ENCODE results near the gene TMSB10.
"Not testable (repeated sequence)": the region's sequence is repeated elsewhere in the genome, so short reads cannot be mapped to it uniquely, and the experiment has no call there.

TMSB10 gene

GRCh38 chr2:84905181-84906107 is at the start of gene TMSB10:
TSS of gene TMSB10 (plus strand) at chr2:84905656.
- ATAC-seq (peak; percentile 59), DNase-seq (peak; percentile 88 to 93)
- peak within 1 kb of the TSS; percentile 94 to 97 for H3K4me3 Mint-ChIP-seq
- H3K9me3 Mint-ChIP-seq = peaks cover 16 to 22% of the 10 kb centered on the region in 2 donors
- H3K27me3 Mint-ChIP-seq = no peaks in the 10 kb centered on the region
- H3K27ac Mint-ChIP-seq = peak within 1 kb of the TSS; percentile 96 to 99
- peaks cover 79% of the 10 kb centered on the region for H3K4me1 Mint-ChIP-seq

- H3K4me1 Mint-ChIP-seq = peaks cover 92% of the 10 kb centered on the region
Measured at GRCh38 chr2:84855731-84856130, 49.7 kb upstream of the TMSB10 start.

DNA sequence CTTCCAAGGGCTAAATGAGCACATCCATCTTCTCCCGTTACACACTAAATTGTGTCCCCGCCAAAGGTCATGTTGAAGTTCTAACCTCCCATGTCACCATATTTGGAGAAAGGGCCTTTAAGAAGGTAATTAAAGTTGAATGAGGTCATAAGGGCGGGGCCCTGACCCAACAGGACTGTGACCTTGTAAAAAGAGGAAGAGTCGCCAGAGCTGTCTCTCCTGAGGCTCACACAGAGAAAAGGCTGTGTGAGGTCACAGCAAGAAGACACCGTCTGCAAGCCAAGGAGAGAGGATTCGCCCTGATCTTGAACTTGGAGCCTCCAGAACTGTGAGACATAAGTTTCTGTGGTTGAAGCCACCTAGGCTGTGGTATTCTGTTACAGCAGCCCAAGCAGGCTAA is 48.7 kb upstream of the TMSB10 start:
- Mint-ChIP-seq H3K27me3 (no peaks in the 10 kb centered on the region), H3K4me3 (peak overlapping the region; percentile 75 to 81), H3K9me3 (peaks cover 19 to 26% of the 10 kb centered on the region in 2 donors), H3K27ac (peak overlapping the region; percentile 86 to 97), H3K4me1 (peaks cover 92% of the 10 kb centered on the region)
- ATAC-seq (peak; percentile 89), DNase-seq (peak in 1 of 2 donors; percentile 73)

More at GRCh38 chr2:84855731-84856130, 49.7 kb upstream of the TMSB10 start:
- ATAC-seq (peak; percentile 29), DNase-seq (peak in 1 of 2 donors; percentile 23)
- Mint-ChIP-seq H3K27ac (peak overlapping the region; percentile 93 to 95), H3K27me3 (no peaks in the 10 kb centered on the region), H3K9me3 (peaks cover 19 to 26% of the 10 kb centered on the region in 2 donors), H3K4me3 (peak overlapping the region; percentile 75 to 81)

- Mint-ChIP-seq H3K27ac (peak overlapping the region in 1 of 2 donors; percentile 49), H3K27me3 (no peaks in the 10 kb centered on the region), H3K9me3 (peaks cover 12 to 18% of the 10 kb centered on the region in 2 donors), H3K4me3 (peak overlapping the region; percentile 56 to 81), H3K4me1 (peaks cover 92% of the 10 kb centered on the region)
- ATAC-seq (no peak), DNase-seq (no peak)
Measured at GRCh38 chr2:84857566-84857965, 47.9 kb upstream of the TMSB10 start.

- no peaks in the 10 kb centered on the region for H3K27me3 Mint-ChIP-seq
- peaks cover 7 to 13% of the 10 kb centered on the region in 2 donors for H3K9me3 Mint-ChIP-seq
- H3K4me1 Mint-ChIP-seq = peaks cover 92% of the 10 kb centered on the region
- no peak overlapping the region for H3K27ac Mint-ChIP-seq
- DNase-seq (no peak), ATAC-seq (no peak)
- H3K4me3 Mint-ChIP-seq = peak overlapping the region; percentile 8 to 56
Measured at GRCh38 chr2:84858123-84858522, 47.3 kb upstream of the TMSB10 start.

DNA sequence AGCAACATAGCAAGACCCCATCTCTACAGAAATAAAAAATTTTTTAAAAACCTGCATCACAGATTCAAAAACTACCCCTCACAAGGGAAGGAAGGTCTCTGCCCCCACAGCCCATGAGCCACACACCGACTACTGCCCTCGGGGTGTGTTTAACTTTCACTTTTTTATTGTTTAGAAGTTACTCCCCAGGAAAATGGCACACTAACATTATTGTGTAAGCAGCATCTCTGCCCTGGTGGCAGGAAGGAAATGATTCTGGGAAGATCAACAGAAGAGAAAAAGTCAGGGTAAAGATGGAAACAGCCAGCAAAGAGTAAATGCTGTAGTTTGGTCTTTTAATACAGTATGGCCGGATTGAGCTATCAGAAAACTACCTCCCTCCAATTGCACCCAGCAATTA is 46.5 kb upstream of the TMSB10 start:
- Mint-ChIP-seq H3K4me3 (peak overlapping the region; percentile 36 to 72), H3K27me3 (no peaks in the 10 kb centered on the region), H3K9me3 (peaks cover 5 to 9% of the 10 kb centered on the region in 2 donors), H3K4me1 (peaks cover 95% of the 10 kb centered on the region), H3K27ac (peak overlapping the region in 1 of 2 donors; percentile 72)
- DNase-seq (peak in 1 of 2 donors; percentile 6), ATAC-seq (no peak)

- Mint-ChIP-seq H3K27ac (peak overlapping the region; percentile 84 to 90), H3K27me3 (no peaks in the 10 kb centered on the region), H3K9me3 (no peaks in the 10 kb centered on the region), H3K4me3 (peak overlapping the region; percentile 56 to 68), H3K4me1 (peaks cover 97% of the 10 kb centered on the region)
- DNase-seq (no peak), ATAC-seq (no peak)
Measured at GRCh38 chr2:84861539-84861938, 43.9 kb upstream of the TMSB10 start.

DNA sequence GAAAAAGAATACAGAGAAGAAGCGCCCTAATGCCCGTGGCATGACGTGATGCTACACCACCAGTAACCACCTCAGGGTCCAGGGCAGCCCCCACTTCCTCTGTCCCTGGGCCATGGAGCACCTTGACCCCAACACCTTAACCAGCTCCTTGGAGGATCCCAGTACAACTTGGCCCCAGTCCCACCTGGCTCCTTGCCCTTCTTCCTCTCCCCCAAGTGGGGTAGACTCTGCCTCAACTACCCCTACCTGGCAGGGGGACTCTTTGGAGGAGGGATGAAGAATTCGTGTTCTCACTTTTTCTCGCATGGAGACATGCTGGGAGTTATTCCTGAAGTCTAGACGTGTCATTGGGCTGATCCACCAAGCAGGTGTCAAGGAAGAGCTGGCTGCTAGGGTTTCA is 43.5 kb upstream of the TMSB10 start:
- Mint-ChIP-seq H3K27me3 (no peaks in the 10 kb centered on the region), H3K27ac (peak overlapping the region; percentile 84 to 90), H3K4me1 (peaks cover 97% of the 10 kb centered on the region), H3K9me3 (no peaks in the 10 kb centered on the region), H3K4me3 (peak overlapping the region; percentile 56 to 68)
- DNase-seq (no peak), ATAC-seq (no peak)

DNA sequence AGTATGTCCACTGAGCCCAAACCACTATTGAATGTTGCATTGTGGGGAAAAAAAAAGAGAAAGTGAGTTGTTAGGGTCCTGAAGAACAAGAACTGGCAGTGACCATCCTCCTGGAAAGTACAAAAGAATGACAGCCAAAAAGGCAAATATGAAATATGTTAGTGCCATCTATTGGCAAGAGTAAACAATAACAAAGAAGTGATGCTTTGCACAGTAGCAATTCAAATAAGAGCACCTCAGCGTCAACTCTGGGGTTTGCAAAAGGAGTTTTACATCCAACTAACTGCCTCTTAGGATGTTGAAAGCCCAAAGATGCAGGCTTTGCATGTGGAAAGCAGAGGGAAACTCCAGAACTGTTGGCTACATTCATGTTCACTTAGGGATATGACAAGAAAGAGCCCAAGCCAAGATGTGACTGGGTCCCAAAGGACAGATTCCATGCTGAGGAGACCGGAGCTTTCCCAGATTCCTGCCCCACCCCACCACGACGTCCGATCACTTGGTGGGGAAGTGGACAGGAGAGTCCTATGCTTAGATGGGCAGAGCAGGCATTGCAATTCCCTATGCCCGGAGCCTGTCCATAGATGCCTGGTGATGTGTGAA is 40.2 kb upstream of the TMSB10 start:
- Mint-ChIP-seq H3K27me3 (no peaks in the 10 kb centered on the region), H3K4me1 (peaks cover 88% of the 10 kb centered on the region), H3K4me3 (peak overlapping the region; percentile 21 to 67), H3K27ac (peak overlapping the region; percentile 2 to 77), H3K9me3 (no peaks in the 10 kb centered on the region)
- ATAC-seq (peak; percentile 54), DNase-seq (no peak)

DNA sequence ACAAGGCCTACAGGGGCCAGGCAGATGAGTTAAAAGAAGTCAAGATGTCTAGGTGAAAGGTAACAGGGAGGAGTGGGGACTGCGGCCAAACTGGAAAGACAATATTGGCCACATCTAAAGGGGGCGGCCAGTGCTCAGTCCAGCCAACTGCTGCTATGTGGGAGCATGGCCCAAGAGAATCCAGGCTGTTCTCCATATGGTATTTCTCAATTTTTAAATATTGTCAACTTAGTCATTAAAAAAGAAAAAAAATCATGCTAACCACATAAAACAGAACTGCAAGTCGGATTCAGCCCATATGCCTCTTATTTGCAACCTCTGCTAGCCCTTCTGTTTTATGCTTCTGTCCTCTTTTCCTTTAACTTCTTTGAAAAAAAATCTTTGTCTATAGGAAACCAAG is 39.3 kb upstream of the TMSB10 start:
- H3K4me3 Mint-ChIP-seq = no peak overlapping the region
- H3K27me3 Mint-ChIP-seq = no peaks in the 10 kb centered on the region
- H3K4me1 Mint-ChIP-seq = peaks cover 88% of the 10 kb centered on the region
- ATAC-seq (no peak), DNase-seq (no peak)
- no peaks in the 10 kb centered on the region for H3K9me3 Mint-ChIP-seq
- H3K27ac Mint-ChIP-seq = no peak overlapping the region

- not testable (repeated sequence) for H3K9me3 Mint-ChIP-seq
- peaks cover 86% of the 10 kb centered on the region for H3K4me1 Mint-ChIP-seq
Measured at GRCh38 chr2:84868327-84868726, 37.1 kb upstream of the TMSB10 start.

GRCh38 chr2:84870306-84870705 is 35.1 kb upstream of the TMSB10 start:
- Mint-ChIP-seq H3K9me3 (no peaks in the 10 kb centered on the region), H3K27ac (no peak overlapping the region), H3K4me3 (peak overlapping the region in 1 of 2 donors; percentile 44), H3K4me1 (peaks cover 89% of the 10 kb centered on the region), H3K27me3 (no peaks in the 10 kb centered on the region)
- DNase-seq (peak in 1 of 2 donors; percentile 13), ATAC-seq (no peak)

More at GRCh38 chr2:84868327-84868726, 37.1 kb upstream of the TMSB10 start:
- H3K4me3 Mint-ChIP-seq, H3K27me3 Mint-ChIP-seq, H3K27ac Mint-ChIP-seq, DNase-seq, ATAC-seq: not testable (repeated sequence)

DNA sequence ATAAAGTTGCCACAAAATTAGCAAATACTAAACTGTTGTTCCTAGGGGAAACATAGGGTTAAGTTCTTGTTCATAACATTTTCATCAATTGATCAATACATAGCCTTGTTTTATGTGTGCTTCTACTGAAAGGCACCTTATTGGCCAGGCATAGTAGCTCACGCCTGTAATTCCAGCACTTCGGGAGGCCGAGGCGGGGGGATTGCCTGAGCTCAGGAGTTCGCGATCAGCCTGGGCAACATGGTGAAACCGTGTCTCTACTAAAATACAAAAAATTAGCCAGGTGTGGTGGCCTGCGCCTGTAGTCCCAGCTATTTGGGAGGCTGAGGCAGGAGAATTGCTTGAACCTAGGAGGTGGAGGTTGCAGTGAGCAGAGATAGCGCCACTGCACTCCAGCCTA is 32.8 kb upstream of the TMSB10 start:
- not testable (repeated sequence) for H3K9me3 Mint-ChIP-seq, ATAC-seq, H3K27me3 Mint-ChIP-seq, H3K4me3 Mint-ChIP-seq, H3K27ac Mint-ChIP-seq, DNase-seq
- H3K4me1 Mint-ChIP-seq = peaks cover 89% of the 10 kb centered on the region

DNA sequence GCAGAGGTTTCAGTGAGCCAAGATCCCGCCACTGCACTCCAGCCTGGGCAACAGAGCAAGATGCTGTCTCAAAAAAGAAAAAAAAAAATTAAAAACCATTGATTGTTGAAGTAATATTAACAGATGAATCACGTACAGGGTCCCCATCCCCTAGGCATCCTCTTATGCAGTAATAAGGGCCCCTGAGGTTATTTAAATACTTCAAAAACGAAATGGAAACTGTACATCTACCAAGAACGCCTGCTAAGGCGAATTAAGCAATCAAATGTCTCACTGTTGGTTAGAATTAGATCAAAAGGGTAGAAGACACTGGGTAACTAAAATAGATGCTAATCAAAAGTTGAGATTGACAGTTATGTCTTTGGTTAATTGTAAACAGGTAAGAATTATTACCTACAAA is 32.1 kb upstream of the TMSB10 start:
- peak; percentile 77 for ATAC-seq

GRCh38 chr2:84874381-84875212 is 30.9 kb upstream of the TMSB10 start:
- ATAC-seq (peak; percentile 59), DNase-seq (peak in 1 of 2 donors; percentile 51)
- H3K4me1 Mint-ChIP-seq = peaks cover 88% of the 10 kb centered on the region
- peak overlapping the region; percentile 61 to 90 for H3K27ac Mint-ChIP-seq
- peak overlapping the region; percentile 75 to 81 for H3K4me3 Mint-ChIP-seq
- H3K9me3 Mint-ChIP-seq = no peaks in the 10 kb centered on the region
- H3K27me3 Mint-ChIP-seq = no peaks in the 10 kb centered on the region

More for the DNA sequence above, 32.1 kb upstream of the TMSB10 start:
- H3K4me1 Mint-ChIP-seq = peaks cover 93% of the 10 kb centered on the region
- H3K9me3 Mint-ChIP-seq = no peaks in the 10 kb centered on the region
- no peaks in the 10 kb centered on the region for H3K27me3 Mint-ChIP-seq
- no peak for DNase-seq
- peak overlapping the region; percentile 34 to 81 for H3K4me3 Mint-ChIP-seq
- H3K27ac Mint-ChIP-seq = peak overlapping the region; percentile 10 to 90
